Kidney tubule cell (primary cell): Measurements from ENCODE around the gene IMMP2L.
"Not testable (repeated sequence)": the region's sequence is repeated elsewhere in the genome, so short reads cannot be mapped to it uniquely, and the experiment has no call there.

ENCODE experiments used
- DNase-seq: peaks from one replicate; pipeline ENCODE4 v3.0.0-alpha.2; 2018; ENCODE audit warnings: low spot score

IMMP2L gene

DNA sequence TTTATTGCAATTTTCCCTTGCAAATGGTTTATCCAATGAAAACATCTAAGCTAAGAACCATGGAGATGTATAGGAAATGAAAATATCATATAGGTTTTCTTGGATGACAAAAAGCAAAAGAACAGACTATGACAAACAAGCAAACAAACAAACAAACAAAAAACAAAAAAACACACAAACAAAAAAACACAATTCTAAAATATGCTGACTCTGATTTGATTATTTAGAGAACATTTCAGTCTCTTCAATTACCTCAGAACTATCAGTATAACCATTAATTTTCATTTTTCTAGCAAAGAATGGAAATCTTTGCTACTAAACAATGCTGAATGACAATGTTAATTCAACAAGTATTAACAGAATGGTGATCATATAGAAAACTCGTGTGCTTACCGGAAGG, 840.9 kb downstream of the IMMP2L start:
- no peak for DNase-seq

DNA sequence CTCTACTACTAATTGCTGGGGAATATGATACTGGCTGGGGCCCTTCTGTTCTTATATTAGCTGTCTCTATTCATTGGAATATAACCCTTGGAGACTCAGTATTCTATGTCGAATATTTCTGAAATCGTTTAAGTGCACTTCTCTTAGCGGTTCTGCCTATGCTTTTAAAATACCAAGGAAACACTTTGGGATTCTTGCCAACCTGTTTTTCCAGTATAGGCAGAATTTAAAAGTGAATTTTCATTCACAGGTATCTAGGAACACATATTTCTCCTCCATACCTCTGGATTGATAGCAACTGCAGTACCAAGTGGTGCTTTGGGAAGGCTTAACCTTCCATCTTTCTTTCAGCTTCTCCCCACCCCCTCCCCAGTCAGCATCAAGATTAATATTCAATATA, 841.7 kb downstream of the IMMP2L start:
- no peak for DNase-seq

DNA sequence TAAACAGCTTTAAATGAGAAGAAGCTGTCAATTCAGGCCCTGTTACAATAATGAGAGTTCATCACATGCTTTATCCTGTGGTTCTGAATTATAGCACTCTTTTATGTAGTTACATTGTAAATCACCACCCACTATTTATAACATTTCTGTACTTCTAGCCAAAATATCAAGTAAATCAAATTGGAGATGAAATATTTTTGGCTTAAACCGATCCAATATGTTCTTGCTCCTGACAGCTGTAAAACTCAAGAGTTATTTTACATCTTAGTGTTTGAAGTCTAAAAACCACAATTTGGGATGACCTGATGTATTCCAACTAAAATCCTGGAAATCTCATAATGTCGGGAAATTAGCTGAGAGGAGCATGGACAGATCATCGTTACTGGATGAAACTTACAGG, 842.6 kb downstream of the IMMP2L start:
- DNase-seq, result no peak

DNA sequence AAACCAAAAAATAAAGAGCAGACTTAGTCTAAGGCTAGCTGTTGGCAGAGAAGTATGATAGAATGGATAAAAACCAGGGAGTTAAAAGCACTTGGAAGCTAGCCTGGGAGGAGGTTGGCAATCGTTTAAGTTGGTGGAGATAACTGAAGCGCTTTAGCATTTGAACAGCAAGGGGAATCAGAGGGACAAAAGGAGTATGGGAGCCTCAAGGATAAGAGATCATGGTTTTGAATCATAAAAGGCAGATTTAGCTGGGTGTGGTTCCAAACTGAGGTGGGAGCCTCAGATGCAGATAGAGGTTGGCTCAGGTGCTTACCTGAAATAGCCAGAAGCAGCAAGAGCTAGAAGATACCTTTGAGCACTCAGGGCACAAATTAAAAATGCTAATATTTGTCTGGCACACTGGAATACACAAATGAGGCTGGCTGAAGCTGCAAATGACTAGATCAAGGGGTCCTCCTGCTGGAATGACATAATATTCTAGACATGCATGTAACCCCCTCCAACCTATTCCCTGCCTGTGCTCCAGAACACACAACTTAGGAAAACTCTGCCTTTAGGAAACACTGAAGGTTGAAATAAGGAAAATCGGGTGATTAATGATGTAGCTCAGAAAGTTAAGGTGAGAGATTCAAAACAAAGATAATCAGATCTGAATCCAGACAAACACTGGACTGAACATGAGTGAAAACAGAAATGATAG, 843.6 kb downstream of the IMMP2L start:
- DNase-seq, result no peak

DNA sequence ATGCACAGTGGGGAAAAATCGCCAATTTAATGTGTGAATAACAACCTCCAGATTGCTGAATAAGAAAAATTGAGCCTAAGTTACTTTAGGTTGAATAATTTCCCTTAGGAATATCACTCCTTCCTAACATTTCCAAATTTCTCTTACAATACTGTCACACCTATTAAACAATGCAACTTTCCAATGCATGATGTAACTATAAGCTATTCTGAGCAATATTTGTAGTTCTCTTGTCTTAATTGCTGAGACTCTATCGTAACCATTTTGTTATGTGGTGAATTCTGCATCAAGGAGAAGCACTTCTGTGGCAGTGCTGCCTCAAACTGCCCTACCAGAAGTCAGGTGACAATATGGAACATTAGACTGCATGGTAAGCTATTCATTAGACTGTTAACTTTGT, 858.1 kb downstream of the IMMP2L start:
- no peak for DNase-seq

DNA sequence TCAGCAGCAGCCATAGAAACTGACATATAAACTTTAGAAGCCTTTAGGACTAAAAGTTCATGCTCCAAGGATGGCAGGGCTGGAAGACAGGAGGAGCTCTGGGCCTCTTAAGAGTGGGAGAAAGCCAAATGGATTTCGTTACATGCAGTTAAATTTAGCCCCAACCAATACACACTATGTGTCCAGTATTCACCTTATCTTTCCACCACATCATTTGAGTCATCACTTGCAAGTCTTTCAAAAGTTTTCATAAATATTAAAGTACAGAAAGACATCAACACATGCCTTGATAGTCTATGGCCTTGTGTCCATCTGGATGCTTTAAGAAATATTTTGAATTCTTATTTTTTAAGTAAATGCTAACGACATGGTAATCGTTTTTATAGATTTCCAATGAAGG, 863.7 kb downstream of the IMMP2L start:
- no peak for DNase-seq

DNA sequence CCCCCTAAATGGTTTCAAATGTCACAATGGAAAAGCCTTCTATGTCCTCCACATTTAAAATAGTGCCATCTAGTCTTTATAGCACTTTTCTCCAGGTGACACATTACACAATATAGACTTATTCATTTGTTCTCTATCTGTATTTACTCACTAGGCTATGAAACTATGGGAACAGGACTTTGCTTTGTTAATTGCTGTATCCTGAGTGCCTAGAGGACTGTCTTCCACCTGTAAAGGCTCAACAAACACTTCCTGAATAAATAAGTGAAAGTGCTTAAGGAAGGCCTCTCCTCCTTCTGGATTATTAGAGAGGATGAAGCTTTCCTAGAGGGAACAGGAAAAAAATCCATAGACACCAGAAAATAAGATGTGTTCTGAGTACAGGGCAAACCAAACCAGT, 868.9 kb downstream of the IMMP2L start:
- DNase-seq, result no peak

DNA sequence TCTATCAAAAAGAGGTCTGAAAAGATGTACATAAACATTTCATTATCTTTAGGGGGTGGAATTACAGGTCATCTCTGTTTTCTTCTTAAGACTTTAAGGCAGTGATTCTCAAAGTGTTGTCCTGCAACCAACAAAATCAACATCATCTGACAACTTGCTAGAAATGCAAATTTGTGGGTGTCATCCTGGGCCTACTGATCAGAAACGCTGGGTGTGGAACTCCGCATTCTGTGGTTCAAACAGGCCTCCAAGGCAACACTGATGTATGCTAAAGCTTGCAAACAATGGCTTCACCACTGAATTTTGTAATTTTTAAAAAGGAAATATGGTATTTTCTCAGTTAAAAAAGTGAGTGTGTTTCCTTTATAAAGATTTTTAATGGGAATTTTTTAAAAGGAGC, 873.4 kb downstream of the IMMP2L start:
- no peak for DNase-seq

DNA sequence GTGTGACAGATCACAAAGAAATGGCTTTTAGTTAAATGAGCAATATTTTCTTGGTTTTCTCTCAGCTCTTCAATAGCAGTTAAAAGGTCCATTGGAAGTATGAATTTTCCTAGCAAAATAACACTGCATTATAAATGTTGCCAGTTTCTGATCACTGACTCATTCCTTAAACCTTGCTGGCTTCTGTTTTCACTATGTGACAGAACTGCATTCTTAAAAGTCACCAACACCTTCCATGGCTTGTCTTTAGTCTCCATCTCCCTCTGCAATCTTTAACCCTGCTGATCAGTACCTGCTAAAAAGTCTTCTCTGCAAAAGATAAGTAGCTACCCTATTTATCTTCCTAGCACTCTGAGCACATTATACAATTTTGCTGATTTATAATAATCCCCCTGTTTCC, 876.4 kb downstream of the IMMP2L start:
- DNase-seq, result no peak

DNA sequence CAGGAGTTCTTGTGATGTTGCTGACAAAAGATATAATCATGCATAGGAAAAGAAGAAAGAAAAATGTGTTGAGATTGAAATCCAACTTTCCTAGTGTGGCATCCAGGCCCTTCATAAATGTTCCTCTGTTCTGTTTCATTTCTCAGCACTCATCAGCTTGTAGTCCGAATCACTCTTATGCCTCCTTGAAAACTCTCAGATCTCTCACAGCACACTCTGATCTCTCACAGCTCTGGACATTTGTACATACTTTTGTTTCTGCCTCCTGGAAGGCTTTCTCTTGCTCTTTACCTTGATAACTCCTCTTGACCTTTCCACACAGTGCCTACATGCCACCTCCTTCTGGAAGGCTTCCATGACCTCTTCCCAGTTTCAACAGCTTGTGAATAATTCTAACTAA, 880.4 kb downstream of the IMMP2L start:
- DNase-seq, result no peak

DNA sequence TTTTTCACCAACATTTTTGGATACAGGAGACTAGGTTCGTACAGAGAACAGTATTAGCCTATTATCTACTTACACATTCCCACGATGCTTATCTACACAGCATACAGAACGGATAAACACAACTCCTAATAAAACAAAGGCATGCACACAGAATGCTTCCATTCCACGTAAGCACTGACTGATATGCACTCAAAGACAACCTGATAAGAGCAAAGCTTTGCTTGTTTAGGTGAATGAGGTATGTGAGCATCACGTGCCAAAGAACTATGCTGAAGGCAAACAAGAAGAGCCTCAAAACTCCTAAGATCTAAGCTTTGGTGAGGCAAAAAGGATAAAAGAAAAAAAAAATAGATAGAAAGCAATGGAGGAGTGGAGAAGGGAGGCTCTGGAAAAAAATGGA, 884.9 kb downstream of the IMMP2L start:
- no peak for DNase-seq

DNA sequence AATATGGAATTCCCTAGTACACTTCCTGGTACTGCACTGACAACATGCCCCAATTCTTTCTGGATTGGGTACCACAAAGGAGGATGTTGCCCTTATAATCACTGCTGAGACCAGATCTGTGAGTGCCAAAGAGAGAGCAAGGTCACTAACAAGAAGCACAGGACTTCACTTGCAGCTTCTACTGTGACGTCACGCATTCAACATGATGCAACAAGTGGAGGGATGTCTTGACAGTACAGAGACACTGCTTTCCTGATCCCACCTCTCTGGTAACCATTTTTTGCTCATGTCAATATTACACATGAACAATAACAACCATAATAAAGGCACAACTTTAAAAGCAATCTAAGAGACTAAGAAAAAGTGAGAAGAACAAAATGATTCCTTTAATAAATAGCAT, 885.5 kb downstream of the IMMP2L start:
- no peak for DNase-seq

DNA sequence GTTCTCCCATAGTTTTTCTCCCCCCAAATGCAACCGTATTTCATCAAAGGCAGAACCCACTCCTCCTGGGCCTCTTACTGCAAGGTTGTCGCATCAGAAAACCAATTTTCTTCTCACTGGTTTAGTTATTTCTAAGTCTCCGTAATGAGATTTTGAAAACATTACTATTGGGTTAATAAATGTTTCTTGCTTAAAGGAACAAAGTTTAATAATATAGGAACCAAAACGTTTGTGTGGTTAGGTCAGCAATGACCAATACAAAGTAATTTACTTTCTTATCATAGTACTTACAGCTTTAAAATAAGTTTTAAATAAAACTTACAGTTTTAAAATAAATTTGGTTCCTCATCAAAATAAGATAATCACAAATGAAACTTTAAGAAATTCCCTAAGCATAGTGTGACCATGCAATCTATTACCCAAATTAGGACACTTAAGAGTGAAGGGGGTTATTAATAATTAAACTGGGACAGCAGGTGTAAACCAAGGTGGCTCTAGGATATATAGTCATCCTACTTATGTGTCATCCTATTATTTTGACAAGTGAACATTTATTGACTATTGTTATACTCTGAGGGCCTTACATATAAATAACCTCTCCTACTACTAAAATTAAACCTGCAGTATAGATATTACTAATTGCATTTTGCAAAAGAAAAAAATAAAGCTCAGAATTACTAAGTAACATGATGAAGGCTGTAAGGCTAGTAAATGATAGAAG, 886.7 kb downstream of the IMMP2L start:
- peak; percentile 29 for DNase-seq

DNA sequence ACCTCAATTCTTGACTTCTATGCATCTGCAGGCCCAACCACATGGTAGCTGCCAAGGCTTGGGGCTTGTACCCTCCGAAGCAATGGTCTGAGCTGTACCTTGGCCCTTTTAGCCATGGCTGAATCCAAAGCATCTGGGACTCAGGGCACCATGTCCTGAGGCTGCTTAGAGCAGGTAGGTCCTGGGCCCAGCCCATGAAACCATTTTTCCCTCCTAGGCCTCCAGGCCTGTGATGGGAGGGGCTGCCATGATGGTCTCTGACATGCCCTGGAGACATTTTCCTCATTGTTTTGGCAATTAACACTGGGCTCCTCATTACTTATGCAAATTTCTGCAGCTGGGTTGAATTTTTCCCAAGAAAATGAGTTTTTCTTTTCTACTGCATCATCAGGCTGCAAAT, 889.1 kb downstream of the IMMP2L start:
- no peak for DNase-seq

DNA sequence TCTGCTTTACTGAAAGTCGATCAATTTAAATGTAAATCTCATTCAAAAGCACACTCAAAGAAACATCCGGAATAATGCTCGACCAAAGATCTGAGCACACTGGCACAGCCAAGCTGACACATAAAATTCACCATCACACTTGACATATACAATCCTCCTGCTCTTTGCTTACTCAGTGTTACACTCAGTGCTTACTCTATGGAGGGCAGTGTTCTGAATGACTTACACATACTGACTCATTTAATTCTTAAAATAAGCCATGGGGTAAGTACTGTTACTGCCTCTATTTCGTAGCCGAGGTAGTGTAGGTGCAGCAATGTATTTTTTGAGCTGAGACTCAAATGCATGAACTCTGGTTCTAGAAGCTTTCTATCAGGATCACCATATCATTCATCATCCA, 892.9 kb downstream of the IMMP2L start:
- no peak for DNase-seq

DNA sequence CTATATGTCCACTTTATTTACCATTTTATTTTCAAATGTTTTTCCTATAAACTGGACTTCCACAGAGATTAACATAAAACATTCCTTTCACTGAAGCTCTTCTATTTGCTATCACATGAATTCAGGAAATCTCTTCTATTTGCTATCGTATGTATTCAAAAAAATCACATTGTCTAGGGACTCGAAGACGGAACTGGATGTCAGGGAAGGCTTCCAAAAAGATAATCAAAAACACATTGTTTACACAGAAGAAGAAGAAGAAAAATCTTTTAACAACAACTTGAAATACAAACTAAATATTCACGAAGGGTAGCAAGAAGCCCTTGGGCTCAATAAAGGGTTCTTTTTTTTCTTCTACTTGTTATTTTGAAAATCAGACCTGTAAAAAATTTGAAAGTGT, 897.5 kb downstream of the IMMP2L start:
- DNase-seq, result no peak

DNA sequence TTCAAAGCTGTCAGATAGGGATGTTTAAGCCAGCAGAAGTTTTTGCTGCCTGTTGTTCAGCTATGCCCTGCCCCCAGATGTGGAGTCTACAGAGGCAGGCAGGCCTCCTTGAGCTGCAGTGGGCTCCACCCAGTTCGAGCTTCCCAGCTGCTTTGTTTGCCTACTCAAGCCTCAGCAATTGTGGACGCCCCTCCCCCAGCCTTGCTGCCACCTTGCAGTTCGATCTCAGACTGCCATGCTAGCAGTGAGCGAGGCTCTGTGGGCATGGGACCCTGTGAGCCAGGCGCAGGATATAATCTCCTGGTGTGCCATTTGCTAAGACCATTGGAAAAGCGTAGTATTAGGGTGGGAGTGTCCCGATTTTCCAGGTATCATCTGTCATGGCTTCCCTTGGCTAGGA, 901.7 kb downstream of the IMMP2L start:
- DNase-seq, result not testable (repeated sequence)

DNA sequence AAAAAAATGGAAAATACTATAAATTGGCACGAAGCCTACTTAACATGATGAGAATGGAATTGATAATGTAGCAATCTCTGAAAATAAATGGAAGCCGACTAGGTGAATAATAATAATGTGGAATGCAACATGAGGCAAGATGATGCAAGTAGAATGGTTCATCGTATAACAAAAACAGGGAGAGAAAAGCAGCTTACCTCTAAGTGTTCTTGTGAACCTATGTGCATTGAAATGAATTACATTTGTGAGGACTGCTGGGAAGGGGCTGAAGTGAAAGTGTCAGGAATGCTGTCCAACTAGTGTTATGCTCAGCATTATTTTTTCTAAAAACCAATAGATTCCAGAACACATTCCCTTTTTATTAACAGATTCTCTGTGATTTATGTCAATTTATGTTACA, 912.0 kb downstream of the IMMP2L start:
- DNase-seq, result no peak

DNA sequence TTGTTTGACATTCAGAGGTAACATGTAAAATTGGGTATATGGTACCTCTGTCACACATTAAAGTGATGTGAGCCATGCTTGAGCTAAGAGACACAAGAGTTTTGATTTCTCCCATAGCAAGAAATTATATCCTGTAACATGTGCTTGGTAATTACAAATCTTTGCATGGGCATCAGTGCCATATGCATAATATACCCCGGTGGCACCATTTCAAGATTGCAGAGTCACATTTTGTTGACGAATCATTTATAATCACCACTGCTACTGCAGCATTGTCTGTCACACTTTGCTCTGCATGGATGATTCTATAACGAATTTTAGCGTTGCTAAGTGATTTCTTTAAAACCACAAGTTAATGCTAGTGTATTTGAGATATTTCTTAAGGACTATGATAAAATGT, 915.0 kb downstream of the IMMP2L start:
- DNase-seq, result no peak

DNA sequence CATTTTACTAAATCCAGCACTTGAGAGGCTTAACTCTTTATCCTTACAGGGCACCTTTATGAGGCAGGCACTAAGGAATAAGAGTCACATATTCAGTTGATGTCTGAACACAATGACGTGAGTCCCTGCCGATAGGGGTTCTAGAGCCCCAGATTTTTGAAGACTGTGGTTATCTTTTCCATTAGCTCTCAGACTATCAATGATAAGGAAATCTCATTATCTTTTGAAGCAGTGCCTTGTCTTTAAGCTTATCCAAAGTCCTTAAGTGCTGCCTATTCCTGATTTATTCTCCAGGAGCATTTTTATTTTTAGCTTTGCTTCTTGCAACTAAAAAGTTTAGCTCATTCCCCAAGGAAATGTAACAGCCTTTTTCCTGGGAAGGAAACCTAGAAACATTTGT, 915.5 kb downstream of the IMMP2L start:
- no peak for DNase-seq

DNA sequence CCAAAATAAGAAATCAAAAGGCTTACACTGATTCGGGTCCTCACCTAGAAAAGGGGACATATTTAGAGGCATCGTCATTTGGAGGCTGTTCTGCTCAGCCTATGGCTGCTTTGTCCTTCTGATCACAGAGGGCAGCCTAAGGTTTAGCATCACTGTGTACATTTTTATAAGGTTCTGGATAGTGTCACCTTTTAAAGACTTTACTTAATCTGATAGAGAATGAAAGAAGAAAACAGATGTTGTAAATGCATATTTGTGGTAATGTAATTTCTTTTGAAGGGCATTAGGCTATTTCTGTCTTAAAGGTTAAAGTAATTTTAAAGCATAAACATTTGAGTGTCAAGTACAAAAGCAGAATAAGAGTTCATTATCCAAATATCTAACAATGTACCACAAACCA, 916.7 kb downstream of the IMMP2L start:
- no peak for DNase-seq

DNA sequence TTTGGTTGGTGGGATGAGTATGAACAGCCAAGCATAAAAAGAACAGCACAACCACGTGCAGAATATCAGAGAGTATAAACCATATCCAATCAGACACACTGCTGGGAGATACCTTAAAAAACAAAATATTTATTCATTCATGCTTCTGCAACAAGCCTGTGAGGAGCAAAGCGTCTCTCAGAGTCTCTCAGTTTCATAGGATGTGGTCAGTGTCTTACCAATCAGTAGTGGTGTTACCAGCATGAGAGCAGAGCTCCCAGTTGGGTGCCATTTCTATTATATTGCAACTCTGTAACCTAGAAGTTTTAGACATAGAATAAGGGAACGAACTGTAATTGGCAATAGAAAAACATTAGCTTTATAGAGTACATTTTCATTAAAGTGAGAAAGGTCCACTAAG, 917.2 kb downstream of the IMMP2L start:
- DNase-seq, result no peak

DNA sequence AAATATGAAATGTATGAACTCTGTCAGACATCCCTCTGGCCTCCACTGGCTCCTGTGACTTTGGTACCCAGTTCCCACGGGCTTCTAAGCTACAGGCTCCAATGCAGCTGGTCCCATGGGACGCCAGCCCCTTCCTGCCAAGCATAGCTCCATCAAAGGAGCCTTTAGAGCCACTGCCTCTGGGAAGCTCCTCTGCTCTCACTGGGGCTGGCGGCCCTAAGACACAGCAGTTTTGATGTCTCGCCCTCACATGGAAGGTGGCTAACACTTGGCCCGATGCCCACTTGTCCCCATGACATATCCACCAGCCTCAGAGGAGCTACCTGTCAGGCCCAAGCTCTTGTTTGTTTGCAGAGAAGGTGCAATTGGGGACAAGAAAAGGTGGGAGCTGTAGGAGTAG, 925.0 kb downstream of the IMMP2L start:
- DNase-seq, result no peak

DNA sequence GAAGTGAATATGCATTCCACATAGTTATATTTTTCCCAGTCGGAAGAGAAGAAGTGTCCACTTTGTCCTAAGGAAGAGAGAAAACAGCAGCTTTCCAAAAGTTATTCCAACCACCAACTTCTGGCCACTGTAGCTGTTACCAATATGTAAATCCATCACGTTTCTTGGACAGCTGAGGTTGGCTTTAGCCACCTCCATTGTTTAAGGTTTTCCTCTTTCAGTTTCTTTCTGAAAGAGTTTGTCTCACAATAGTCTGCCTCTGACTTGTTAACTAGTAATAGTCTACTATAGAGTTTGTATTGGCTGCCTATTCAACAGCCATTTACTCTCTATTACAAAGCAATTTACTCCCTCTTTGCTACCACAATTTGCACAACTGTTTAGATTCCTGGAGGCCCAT, 929.0 kb downstream of the IMMP2L start:
- DNase-seq, result no peak
